ENCODE data around the gene FOXP3.

- TF ChIP-seq POLR2A (IDR thresholded peaks at IDR 0.05) = no peak
- TF ChIP-seq, protein P1, sequence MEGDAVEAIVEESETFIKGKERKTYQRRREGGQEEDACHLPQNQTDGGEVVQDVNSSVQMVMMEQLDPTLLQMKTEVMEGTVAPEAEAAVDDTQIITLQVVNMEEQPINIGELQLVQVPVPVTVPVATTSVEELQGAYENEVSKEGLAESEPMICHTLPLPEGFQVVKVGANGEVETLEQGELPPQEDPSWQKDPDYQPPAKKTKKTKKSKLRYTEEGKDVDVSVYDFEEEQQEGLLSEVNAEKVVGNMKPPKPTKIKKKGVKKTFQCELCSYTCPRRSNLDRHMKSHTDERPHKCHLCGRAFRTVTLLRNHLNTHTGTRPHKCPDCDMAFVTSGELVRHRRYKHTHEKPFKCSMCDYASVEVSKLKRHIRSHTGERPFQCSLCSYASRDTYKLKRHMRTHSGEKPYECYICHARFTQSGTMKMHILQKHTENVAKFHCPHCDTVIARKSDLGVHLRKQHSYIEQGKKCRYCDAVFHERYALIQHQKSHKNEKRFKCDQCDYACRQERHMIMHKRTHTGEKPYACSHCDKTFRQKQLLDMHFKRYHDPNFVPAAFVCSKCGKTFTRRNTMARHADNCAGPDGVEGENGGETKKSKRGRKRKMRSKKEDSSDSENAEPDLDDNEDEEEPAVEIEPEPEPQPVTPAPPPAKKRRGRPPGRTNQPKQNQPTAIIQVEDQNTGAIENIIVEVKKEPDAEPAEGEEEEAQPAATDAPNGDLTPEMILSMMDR (IDR thresholded peaks at IDR 0.05) = no peak
- TF ChIP-seq EP300 (IDR thresholded peaks at IDR 0.05) = no peak
These were observed 37.6 kb downstream of the FOXP3 start for GRCh38 chrX:49226946-49227345.
